Activated T-helper 17 cell treated with anti-CD3 and anti-CD28 coated beads, Interleukin-2, amount 50 U/mL, for 72 hours (primary cell): ENCODE measurements around the gene TFDP2. TPM values are rescaled to one million over a fixed set of nuclear protein-coding genes. Genes with fewer than 3 reads are reported as not detected.
A peak's percentile ranks its signal among the peaks of the same experiment; 100 is the strongest.
"Not testable (repeated sequence)": the region's sequence is repeated elsewhere in the genome, so short reads cannot be mapped to it uniquely, and the experiment has no call there.

Experiments
- ATAC-seq: fragments of 150-1000 bp; cut with Tn5 transposase; replicated peaks from 2 replicates; pipeline ENCODE4 v1.10.0; 2021; ENCODE audit warnings: mild to moderate bottlenecking, moderate library complexity
- H3K27ac Mint-ChIP-seq: one replicate; pipeline ENCODE4 v1.8.0; 2022; ENCODE audit warnings: mixed read lengths
- H3K27me3 Mint-ChIP-seq: one replicate; pipeline ENCODE4 v1.8.0; 2022; ENCODE audit warnings: mixed read lengths
- H3K36me3 Mint-ChIP-seq: one replicate; pipeline ENCODE4 v1.8.0; 2022; ENCODE audit warnings: low read depth, mild to moderate bottlenecking, mixed read lengths
- H3K4me1 Mint-ChIP-seq: one replicate; pipeline ENCODE4 v1.8.0; 2022; ENCODE audit warnings: mixed read lengths
- H3K4me3 Mint-ChIP-seq: one replicate; pipeline ENCODE4 v1.8.0; 2022; ENCODE audit warnings: mild to moderate bottlenecking, mixed read lengths
- H3K9me3 Mint-ChIP-seq: one replicate; pipeline ENCODE4 v1.8.0; 2022; ENCODE audit warnings: mixed read lengths
- total RNA-seq, 2 donors: library from RNA; stranded (reverse); gene quantifications; one replicate each; pipeline ENCODE4 v1.2.3, GENCODE V29; 2022

TFDP2 gene
- total RNA-seq, 2 donors from 2014 or later = 18.0 to 24.1 TPM

DNA sequence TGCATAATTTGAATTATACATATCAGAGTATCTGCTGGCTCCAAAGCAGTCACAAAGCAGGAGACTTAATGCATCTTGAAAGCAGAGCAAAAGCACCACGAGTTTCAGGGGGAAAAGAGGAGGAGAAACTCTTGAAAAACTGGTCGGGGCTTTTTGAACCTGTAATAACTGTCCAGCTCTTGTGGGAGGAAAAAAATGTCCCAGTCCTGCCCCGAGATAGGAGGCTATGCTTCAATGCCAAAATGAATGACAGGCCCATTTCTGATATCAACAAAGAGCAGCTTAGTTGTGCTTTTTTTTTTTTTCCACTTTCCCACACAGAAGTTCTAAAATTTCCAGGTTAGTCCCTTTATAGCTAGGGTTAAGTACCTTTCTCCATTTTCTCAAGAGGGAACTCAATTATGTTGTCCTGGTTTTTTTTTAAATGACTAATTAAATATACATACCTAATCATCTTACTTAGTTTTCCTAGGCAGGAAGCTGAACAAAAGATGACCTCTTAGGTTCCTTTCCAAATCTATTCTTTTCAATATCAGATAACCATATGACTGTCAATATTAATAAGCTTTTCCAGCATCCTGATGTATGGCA is 120.2 kb downstream of the TFDP2 start:
- peak; percentile 24 for ATAC-seq
- Mint-ChIP-seq H3K4me1 (peaks cover 5% of the 10 kb centered on the region), H3K36me3 (no peaks in the 10 kb centered on the region), H3K4me3 (no peak overlapping the region), H3K27ac (peak overlapping the region; percentile 44), H3K9me3 (no peaks in the 10 kb centered on the region), H3K27me3 (no peaks in the 10 kb centered on the region)

- H3K27ac Mint-ChIP-seq = no peak overlapping the region
- no peaks in the 10 kb centered on the region for H3K9me3 Mint-ChIP-seq
- H3K27me3 Mint-ChIP-seq = no peaks in the 10 kb centered on the region
- peak overlapping the region; percentile 80 for H3K4me3 Mint-ChIP-seq
- peaks cover 5% of the 10 kb centered on the region for H3K4me1 Mint-ChIP-seq
- peak; percentile 50 for ATAC-seq
- no peaks in the 10 kb centered on the region for H3K36me3 Mint-ChIP-seq
Measured at GRCh38 chr3:142028243-142028777, 121.0 kb downstream of the TFDP2 start.

GRCh38 chr3:142027735-142028134 is 121.6 kb downstream of the TFDP2 start:
- no peaks in the 10 kb centered on the region for H3K27me3 Mint-ChIP-seq
- peak overlapping the region; percentile 80 for H3K4me3 Mint-ChIP-seq
- H3K36me3 Mint-ChIP-seq = no peaks in the 10 kb centered on the region
- H3K27ac Mint-ChIP-seq = no peak overlapping the region
- ATAC-seq = peak; percentile 80
- peaks cover 5% of the 10 kb centered on the region for H3K4me1 Mint-ChIP-seq
- H3K9me3 Mint-ChIP-seq = no peaks in the 10 kb centered on the region

- no peak for ATAC-seq
- Mint-ChIP-seq H3K27ac (no peak overlapping the region), H3K36me3 (no peaks in the 10 kb centered on the region), H3K4me3 (peak overlapping the region; percentile 80), H3K4me1 (peaks cover 5% of the 10 kb centered on the region), H3K27me3 (no peaks in the 10 kb centered on the region), H3K9me3 (no peaks in the 10 kb centered on the region)
Measured at GRCh38 chr3:142027300-142027699, 122.0 kb downstream of the TFDP2 start.

- no peaks in the 10 kb centered on the region for H3K27me3 Mint-ChIP-seq
Measured at GRCh38 chr3:142026333-142026732, 123.0 kb downstream of the TFDP2 start.

DNA sequence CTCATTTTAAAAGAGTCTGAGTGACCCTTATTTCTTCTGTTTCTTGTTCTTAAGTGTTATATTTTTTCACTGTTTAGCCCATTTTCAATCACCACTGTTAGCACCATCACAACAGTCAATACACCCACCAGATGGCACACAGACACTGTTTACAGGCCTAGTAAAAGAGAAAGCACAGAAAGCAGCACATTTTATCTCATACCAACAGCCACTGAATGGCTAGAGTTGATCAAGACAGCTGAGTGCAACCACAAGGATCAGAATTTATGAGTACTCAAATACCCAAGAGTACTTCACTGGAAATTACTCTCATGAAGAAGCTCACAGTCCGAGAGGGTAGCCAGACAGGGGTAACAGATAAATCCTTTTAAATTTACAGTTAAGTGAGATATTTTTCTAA is 127.0 kb downstream of the TFDP2 start:
- peak; percentile 61 for ATAC-seq
- Mint-ChIP-seq H3K36me3 (no peaks in the 10 kb centered on the region), H3K27me3 (no peaks in the 10 kb centered on the region), H3K27ac (no peak overlapping the region), H3K9me3 (no peaks in the 10 kb centered on the region), H3K4me1 (peaks cover 12% of the 10 kb centered on the region), H3K4me3 (no peak overlapping the region)

More at GRCh38 chr3:142026333-142026732, 123.0 kb downstream of the TFDP2 start:
- Mint-ChIP-seq H3K4me3 (no peak overlapping the region), H3K36me3 (no peaks in the 10 kb centered on the region), H3K9me3 (no peaks in the 10 kb centered on the region), H3K27ac (no peak overlapping the region), H3K4me1 (peaks cover 5% of the 10 kb centered on the region)
- no peak for ATAC-seq

DNA sequence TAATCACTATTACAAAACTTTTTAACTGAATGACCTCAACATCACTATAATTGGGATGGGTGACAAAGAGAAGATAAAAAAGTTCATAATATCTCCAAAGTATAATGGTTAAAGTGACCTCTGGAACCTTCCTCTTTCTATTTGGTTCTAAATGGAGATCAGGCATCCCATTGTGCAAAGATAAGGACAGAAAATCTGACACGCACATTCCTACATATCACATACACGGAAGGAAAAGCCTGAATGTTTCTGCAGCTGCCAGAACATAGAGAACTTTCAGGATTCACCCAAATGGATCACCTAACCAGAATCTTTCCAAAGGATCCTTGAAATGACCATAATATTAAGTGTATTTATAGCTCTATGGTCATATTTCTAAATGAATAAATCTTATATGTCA is 128.2 kb downstream of the TFDP2 start:
- Mint-ChIP-seq H3K4me1 (peaks cover 7% of the 10 kb centered on the region), H3K4me3 (no peak overlapping the region), H3K27me3 (no peaks in the 10 kb centered on the region), H3K27ac (no peak overlapping the region), H3K36me3 (no peaks in the 10 kb centered on the region), H3K9me3 (no peaks in the 10 kb centered on the region)
- ATAC-seq = no peak

DNA sequence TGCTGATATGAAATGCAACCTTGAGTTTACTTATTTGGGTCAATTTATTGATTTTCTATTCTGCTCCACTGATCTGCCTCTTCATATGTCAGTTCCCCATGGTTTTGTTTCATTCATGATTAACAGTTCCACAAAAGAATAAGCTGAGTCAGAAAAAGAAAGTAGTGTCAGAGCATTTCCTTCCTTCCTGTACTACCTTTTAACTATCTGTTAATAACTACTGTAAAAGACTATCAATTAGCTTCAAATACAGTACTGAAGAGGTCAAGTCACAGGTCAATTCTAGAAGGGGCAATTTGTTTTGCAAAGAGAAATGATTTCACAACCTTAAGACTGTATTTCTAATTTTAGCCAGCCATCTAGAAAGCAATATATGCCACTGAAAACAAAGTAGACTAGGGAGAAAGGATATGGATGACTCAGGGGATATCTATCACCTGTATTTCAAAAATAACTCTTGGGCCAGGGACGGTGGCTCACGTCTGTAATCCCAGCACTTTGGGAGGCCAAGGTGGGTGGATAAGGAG is 129.5 kb downstream of the TFDP2 start:
- Mint-ChIP-seq H3K4me1 (peaks cover 7% of the 10 kb centered on the region), H3K9me3 (no peaks in the 10 kb centered on the region), H3K27me3 (no peaks in the 10 kb centered on the region), H3K27ac (peak overlapping the region; percentile 6), H3K36me3 (no peaks in the 10 kb centered on the region), H3K4me3 (no peak overlapping the region)
- peak; percentile 39 for ATAC-seq

DNA sequence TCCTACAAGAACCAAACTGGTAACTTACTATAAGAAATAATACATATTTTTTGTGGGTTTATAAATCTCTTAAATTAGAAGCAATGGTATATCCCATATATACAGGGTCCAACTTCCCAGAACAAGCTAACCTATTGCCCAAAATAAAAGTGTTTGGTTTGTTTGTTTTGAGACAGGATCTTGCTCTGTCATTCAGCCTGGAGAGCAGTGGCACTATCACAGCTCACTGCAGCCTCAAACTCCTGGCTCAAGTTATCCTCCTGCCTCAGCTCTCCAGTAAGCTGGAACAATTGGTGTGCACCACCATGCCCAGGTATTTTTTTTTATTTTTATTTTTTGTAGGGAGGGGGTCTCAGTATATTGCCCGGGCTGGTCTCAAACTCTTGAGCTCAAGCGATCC is 135.4 kb downstream of the TFDP2 start:
- no peak overlapping the region for H3K4me3 Mint-ChIP-seq
- no peak for ATAC-seq
- H3K36me3 Mint-ChIP-seq = no peaks in the 10 kb centered on the region
- no peak overlapping the region for H3K27ac Mint-ChIP-seq
- no peaks in the 10 kb centered on the region for H3K4me1 Mint-ChIP-seq
- no peaks in the 10 kb centered on the region for H3K27me3 Mint-ChIP-seq
- no peaks in the 10 kb centered on the region for H3K9me3 Mint-ChIP-seq

DNA sequence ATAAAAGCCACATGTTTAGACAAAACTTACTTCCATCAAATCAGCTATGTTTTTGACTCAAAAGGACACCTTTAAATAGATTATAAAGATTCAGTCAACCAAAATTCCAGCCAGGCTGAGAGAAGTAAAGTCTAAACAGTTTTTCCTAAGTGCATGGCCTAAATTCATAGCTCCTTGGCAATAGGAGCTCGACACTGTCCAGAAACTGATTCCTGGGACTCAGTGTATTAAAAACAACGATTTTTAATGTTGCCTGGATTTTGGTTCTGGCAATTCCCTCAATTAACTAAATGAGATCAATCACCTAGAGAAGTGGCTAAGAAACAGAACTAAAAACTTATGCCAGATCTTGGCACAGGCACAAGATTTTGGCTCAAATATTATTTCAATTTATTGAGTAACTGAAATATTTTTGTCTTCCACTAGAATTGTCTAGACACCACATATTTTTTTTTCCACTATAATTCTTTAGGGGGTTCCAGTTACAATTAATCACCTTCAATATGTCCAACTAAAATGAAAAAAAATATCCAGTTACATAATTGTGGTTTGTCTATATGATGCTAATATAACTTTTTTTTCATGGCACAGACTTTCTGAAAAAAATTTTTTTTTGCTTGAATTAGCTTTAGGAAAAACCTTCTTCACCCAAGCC is 135.9 kb downstream of the TFDP2 start:
- no peak for ATAC-seq
- Mint-ChIP-seq H3K36me3 (no peaks in the 10 kb centered on the region), H3K4me1 (no peaks in the 10 kb centered on the region), H3K27me3 (no peaks in the 10 kb centered on the region), H3K4me3 (no peak overlapping the region), H3K9me3 (no peaks in the 10 kb centered on the region), H3K27ac (no peak overlapping the region)

DNA sequence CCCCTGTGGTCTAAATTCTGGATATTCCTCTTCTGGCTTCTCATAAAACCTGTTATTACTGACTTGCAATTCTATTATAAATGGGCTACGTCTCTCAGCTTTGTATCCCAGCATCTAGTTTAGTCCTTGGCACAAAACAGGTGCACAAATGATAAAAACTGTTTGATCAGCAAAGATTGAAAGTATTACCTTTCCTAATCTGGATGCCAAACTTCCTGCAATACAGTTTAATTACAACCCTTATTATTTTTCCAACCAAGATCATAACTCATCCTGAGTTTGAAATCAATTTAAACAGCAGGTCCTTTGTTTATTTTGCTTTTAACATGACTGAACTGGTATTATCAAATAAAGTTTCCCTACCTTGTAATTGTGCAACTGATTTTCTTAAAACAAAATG is 140.3 kb downstream of the TFDP2 start:
- no peaks in the 10 kb centered on the region for H3K9me3 Mint-ChIP-seq
- no peaks in the 10 kb centered on the region for H3K4me1 Mint-ChIP-seq
- no peaks in the 10 kb centered on the region for H3K36me3 Mint-ChIP-seq
- H3K27me3 Mint-ChIP-seq = no peaks in the 10 kb centered on the region
- no peak overlapping the region for H3K4me3 Mint-ChIP-seq
- H3K27ac Mint-ChIP-seq = no peak overlapping the region
- ATAC-seq = no peak

GRCh38 chr3:142007710-142008399 is 141.5 kb downstream of the TFDP2 start:
- H3K27ac Mint-ChIP-seq = no peak overlapping the region
- H3K4me1 Mint-ChIP-seq = no peaks in the 10 kb centered on the region
- H3K27me3 Mint-ChIP-seq = no peaks in the 10 kb centered on the region
- H3K9me3 Mint-ChIP-seq = no peaks in the 10 kb centered on the region
- H3K36me3 Mint-ChIP-seq = no peaks in the 10 kb centered on the region
- no peak for ATAC-seq
- no peak overlapping the region for H3K4me3 Mint-ChIP-seq

DNA sequence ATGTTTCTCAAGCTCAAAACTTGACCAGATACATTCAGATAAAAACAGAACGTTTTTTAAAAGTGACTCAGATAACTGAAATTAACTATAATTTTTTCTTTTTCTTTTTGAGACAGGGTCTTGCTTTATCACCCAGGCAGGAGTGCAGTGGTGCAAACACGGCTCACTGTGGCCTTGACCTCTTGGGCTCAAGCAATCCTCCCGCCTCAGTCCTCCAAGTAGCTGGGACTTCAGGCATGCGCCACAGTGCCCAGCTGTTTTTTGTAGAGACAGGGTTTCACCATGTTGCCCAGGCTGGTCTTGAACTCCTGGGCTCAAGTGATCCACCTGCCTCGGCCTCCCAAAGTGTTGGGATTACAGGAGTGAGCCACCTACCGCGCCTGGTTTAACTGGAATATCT is 144.4 kb downstream of the TFDP2 start:
- not testable (repeated sequence) for H3K4me3 Mint-ChIP-seq, ATAC-seq, H3K27me3 Mint-ChIP-seq, H3K9me3 Mint-ChIP-seq, H3K27ac Mint-ChIP-seq, H3K4me1 Mint-ChIP-seq, H3K36me3 Mint-ChIP-seq

- ATAC-seq = no peak
- H3K27me3 Mint-ChIP-seq = no peaks in the 10 kb centered on the region
- H3K4me3 Mint-ChIP-seq = no peak overlapping the region
- no peaks in the 10 kb centered on the region for H3K9me3 Mint-ChIP-seq
- no peaks in the 10 kb centered on the region for H3K36me3 Mint-ChIP-seq
- H3K4me1 Mint-ChIP-seq = no peaks in the 10 kb centered on the region
- H3K27ac Mint-ChIP-seq = no peak overlapping the region
Measured at GRCh38 chr3:142004025-142004424, 145.3 kb downstream of the TFDP2 start.

GRCh38 chr3:142003291-142003690 is 146.1 kb downstream of the TFDP2 start:
- no peak overlapping the region for H3K4me3 Mint-ChIP-seq

More at GRCh38 chr3:142003291-142003690, 146.1 kb downstream of the TFDP2 start:
- Mint-ChIP-seq H3K27ac (no peak overlapping the region), H3K27me3 (no peaks in the 10 kb centered on the region), H3K9me3 (no peaks in the 10 kb centered on the region), H3K36me3 (no peaks in the 10 kb centered on the region), H3K4me1 (no peaks in the 10 kb centered on the region)
- no peak for ATAC-seq
